ENCODE data around the gene JRKL. TPM values are rescaled to one million over a fixed set of nuclear protein-coding genes. Genes with fewer than 3 reads are reported as not detected.

Gene JRKL
- total RNA-seq, 4 donors from 2014 or later, result 1.1 to 210 (median 8.2) TPM

GRCh38 chr11:96385187-96385586 lies 4.6 kb upstream of the JRKL start:
- WGBS, 2 donors (ENCODE audit: low coverage in 1 of 2), result 79 to 88% methylated on average over 2 of the region's 2 CpGs
- in situ Hi-C loops (cut with MboI; ENCODE audit: low pct_ligation_motif_present in 1 of 4, low pct_unique_long_range_greater_than_20kb in 1 of 4, low sequenced_read_pairs in 3 of 4), result loop anchor here in 1 of 4 donors (25.0 kb wide), 1 partner anchor 548 kb away; no protein-coding TSS in a partner anchor

GRCh38 chr11:96388891-96389719 lies 708 bp upstream of the JRKL start:
- TF ChIP-seq POLR2AphosphoS5 (IDR thresholded peaks at IDR 0.05) (no peak), CTCF (IDR thresholded peaks at IDR 0.05) (peak in 1 of 5 experiments; percentile 35)
- Histone ChIP-seq H3K36me3 (no peaks in the 10 kb centered on the region), H3K27ac (peak overlapping the region; percentile 87 to 91 (median 90)), H3K27me3 (no peaks in the 10 kb centered on the region), H3K4me1 (peaks cover 5 to 23% (median 17%) of the 10 kb centered on the region in 4 donors), H3K9me3 (no peaks in the 10 kb centered on the region), H3K4me3 (peak overlapping the region; percentile 77 to 90 (median 84))
- WGBS, 2 donors (ENCODE audit: low coverage in 1 of 2), result 0% methylated on average over 3 to 30 of the region's 30 CpGs
- in situ Hi-C loops (cut with MboI; ENCODE audit: low pct_ligation_motif_present in 1 of 4, low pct_unique_long_range_greater_than_20kb in 1 of 4, low sequenced_read_pairs in 3 of 4) (loop anchor here in 1 of 4 donors (25.0 kb wide), 1 partner anchor 552 kb away; no protein-coding TSS in a partner anchor), intact Hi-C loops (cut with DNase I; ENCODE audit: low total_unique reads) (no loop called here)
- no peak for DNase-seq

More at GRCh38 chr11:96385187-96385586, 4.6 kb upstream of the JRKL start:
- intact Hi-C loops (cut with DNase I; ENCODE audit: low total_unique reads), result no loop called here
- H3K4me1 ChIP-seq, result peaks cover 5 to 12% (median 11%) of the 10 kb centered on the region in 4 donors
- peaks cover 0 to 29% (median 6%) of the 10 kb centered on the region in 4 donors for H3K36me3 ChIP-seq
- H3K27ac ChIP-seq, result no peak overlapping the region
- H3K4me3 ChIP-seq, result no peak overlapping the region
- no peaks in the 10 kb centered on the region for H3K9me3 ChIP-seq
- no peaks in the 10 kb centered on the region for H3K27me3 ChIP-seq
- DNase-seq, result no peak
- no peak for TF ChIP-seq POLR2A (IDR thresholded peaks at IDR 0.05)
- TF ChIP-seq CTCF (IDR thresholded peaks at IDR 0.05), result no peak
- TF ChIP-seq POLR2AphosphoS5 (IDR thresholded peaks at IDR 0.05), result no peak
- no peak for TF ChIP-seq EP300 (IDR thresholded peaks at IDR 0.05; ENCODE audit: low read depth)

GRCh38 chr11:96390488-96390792 lies 627 bp downstream of the JRKL start:
- DNase-seq, result no peak
- H3K4me3 ChIP-seq, result peak overlapping the region; percentile 64 to 90 (median 84)
- intact Hi-C loops (cut with DNase I; ENCODE audit: low total_unique reads) (no loop called here), in situ Hi-C loops (cut with MboI; ENCODE audit: low pct_ligation_motif_present in 1 of 4, low pct_unique_long_range_greater_than_20kb in 1 of 4, low sequenced_read_pairs in 3 of 4) (loop anchor here in 1 of 4 donors (25.0 kb wide), 1 partner anchor 553 kb away; no protein-coding TSS in a partner anchor)
- peaks cover 5 to 23% (median 17%) of the 10 kb centered on the region in 4 donors for H3K4me1 ChIP-seq
- H3K27ac ChIP-seq, result peak overlapping the region; percentile 87 to 91 (median 90)
- H3K9me3 ChIP-seq, result no peaks in the 10 kb centered on the region
- H3K36me3 ChIP-seq, result no peaks in the 10 kb centered on the region
- 25 to 28% methylated on average over 5 to 6 of the region's 6 CpGs for WGBS, 2 donors (ENCODE audit: low coverage in 1 of 2)
- H3K27me3 ChIP-seq, result no peaks in the 10 kb centered on the region
- TF ChIP-seq EP300 (IDR thresholded peaks at IDR 0.05; ENCODE audit: low read depth) (no peak), POLR2A (IDR thresholded peaks at IDR 0.05) (no peak), POLR2AphosphoS5 (IDR thresholded peaks at IDR 0.05) (no peak), CTCF (IDR thresholded peaks at IDR 0.05) (no peak)

- 99 to 100% methylated on average over 3 of the region's 3 CpGs for WGBS, 2 donors (ENCODE audit: low coverage in 1 of 2)
- intact Hi-C loops (cut with DNase I; ENCODE audit: low total_unique reads), result no loop called here
These were observed 2.0 kb downstream of the JRKL start for GRCh38 chr11:96391698-96392307.

More at GRCh38 chr11:96391698-96392307, 2.0 kb downstream of the JRKL start:
- no peak overlapping the region for H3K4me3 ChIP-seq
- TF ChIP-seq CTCF (IDR thresholded peaks at IDR 0.05), result no peak
- no peak for TF ChIP-seq EP300 (IDR thresholded peaks at IDR 0.05; ENCODE audit: low read depth)
- H3K4me1 ChIP-seq, result peaks cover 5 to 23% (median 17%) of the 10 kb centered on the region in 4 donors
- no peaks in the 10 kb centered on the region for H3K27me3 ChIP-seq
- H3K9me3 ChIP-seq, result no peaks in the 10 kb centered on the region
- no peak for DNase-seq
- H3K36me3 ChIP-seq, result no peaks in the 10 kb centered on the region
- no peak overlapping the region for H3K27ac ChIP-seq
- in situ Hi-C loops (cut with MboI; ENCODE audit: low pct_ligation_motif_present in 1 of 4, low pct_unique_long_range_greater_than_20kb in 1 of 4, low sequenced_read_pairs in 3 of 4), result loop anchor here in 1 of 4 donors (25.0 kb wide), 1 partner anchor 555 kb away; no protein-coding TSS in a partner anchor
